Esophagus muscularis mucosa (tissue), 4 donors: Measurements from ENCODE around the gene KCNJ10.

Experiments used
- CTCF ChIP-seq, 3 experiments: fragments of 200-600 bp in 2 of 3; fragments of 450-650 bp in 1 of 3; sonication (generic) in 2 of 3; IDR thresholded peaks; one replicate each; pipeline ENCODE4 v1.5.1; 2017 to 2019; ENCODE audit warnings: antibody characterized with exemption in 3 of 3, mild to moderate bottlenecking in 2 of 3, moderate library complexity in 1 of 3
- EP300 ChIP-seq: sonication (generic); formaldehyde crosslinking; IDR thresholded peaks from one replicate; pipeline ENCODE4 v1.6.1; 2017; ENCODE audit warnings: antibody characterized with exemption
- POLR2A ChIP-seq: fragments of 450-650 bp; IDR thresholded peaks from one replicate; pipeline ENCODE4 v1.6.1; 2017; ENCODE audit warnings: antibody characterized with exemption, moderate library complexity, mild to moderate bottlenecking, low read depth
- POLR2AphosphoS5 ChIP-seq, 2 donors: sonication (generic); formaldehyde crosslinking; IDR thresholded peaks; one replicate each; pipeline ENCODE4 v1.6.1; 2017; ENCODE audit warnings: antibody characterized with exemption in 2 of 2

DNA sequence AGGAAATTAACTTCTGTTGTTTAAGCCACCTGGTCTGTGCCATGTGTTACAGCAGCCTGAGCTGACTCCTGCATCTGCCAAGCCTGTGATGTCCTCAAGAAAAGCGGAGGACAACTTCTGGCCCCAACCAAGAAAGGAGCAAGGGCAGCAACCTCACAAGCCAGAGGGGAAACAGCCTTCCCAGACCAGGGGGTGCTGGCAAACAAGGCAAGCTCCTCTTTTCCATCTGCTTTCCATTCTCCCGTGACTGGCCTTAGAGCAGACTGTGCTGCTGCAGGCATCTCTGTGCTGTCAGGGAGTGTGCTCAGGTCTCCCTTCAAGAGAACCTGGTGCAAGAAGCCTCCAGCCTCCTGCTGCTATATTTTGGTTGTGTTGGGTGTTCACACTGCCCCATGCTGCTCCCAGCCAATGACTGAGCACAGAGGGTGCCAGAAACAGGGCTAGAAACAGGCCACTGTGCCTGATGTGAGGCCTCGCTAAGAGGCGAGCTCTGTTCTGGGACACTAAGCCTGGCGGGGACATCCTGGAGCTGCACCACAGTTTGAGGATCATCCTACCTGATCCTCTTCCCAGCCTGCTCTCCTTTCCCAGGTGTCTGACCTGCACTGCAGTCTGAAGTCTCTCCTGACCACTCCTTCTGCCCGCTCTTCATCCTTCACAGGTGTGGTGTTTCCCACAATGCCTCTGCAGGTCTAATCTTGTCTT lies 88.5 kb downstream of the KCNJ10 start:
- TF ChIP-seq POLR2A (no peak), CTCF (IDR thresholded peaks at IDR 0.05) (no peak), EP300 (no peak), POLR2AphosphoS5 (IDR thresholded peaks at IDR 0.05) (no peak)
